Thymus (tissue), 11 donors: ENCODE data around the gene RASA3. TPM values are rescaled to one million over a fixed set of nuclear protein-coding genes. Genes with fewer than 3 reads are reported as not detected.

Source experiments
- DNase-seq, 9 donors: peaks; one replicate each; pipeline ENCODE4 v3.0.0-alpha.2; 2013; ENCODE audit warnings: low spot score in 9 of 9, low read depth in 6 of 9, missing footprints in 1 of 9
- H3K27ac ChIP-seq, 2 donors: one replicate each; pipeline ENCODE4 v1.5.1; 2013; ENCODE audit warnings: control low read depth in 1 of 2, low read depth in 1 of 2, low read length in 1 of 2, mild to moderate bottlenecking in 1 of 2, moderate library complexity in 1 of 2
- H3K27me3 ChIP-seq, 2 donors: one replicate each; pipeline ENCODE4 v1.5.1; 2013; ENCODE audit warnings: low read length in 1 of 2; ENCODE audit not compliant: control insufficient read depth in 2 of 2, insufficient read depth in 1 of 2
- H3K36me3 ChIP-seq, 2 donors: one replicate each; pipeline ENCODE4 v1.5.1; 2013; ENCODE audit warnings: low read length in 1 of 2, mild to moderate bottlenecking in 1 of 2, moderate library complexity in 1 of 2; ENCODE audit not compliant: control insufficient read depth in 2 of 2, insufficient read depth in 2 of 2
- H3K4me1 ChIP-seq, 2 donors: one replicate each; pipeline ENCODE4 v1.5.1; 2013; ENCODE audit warnings: low read length in 2 of 2; ENCODE audit not compliant: control insufficient read depth in 2 of 2, insufficient read depth in 2 of 2
- H3K4me3 ChIP-seq, 2 donors: one replicate each; pipeline ENCODE4 v1.5.1; 2013; ENCODE audit warnings: low read length in 2 of 2, control low read depth in 1 of 2, mild to moderate bottlenecking in 1 of 2
- H3K9me3 ChIP-seq, 2 donors: one replicate each; pipeline ENCODE4 v1.5.1; 2013; ENCODE audit warnings: low read length in 1 of 2, mild to moderate bottlenecking in 1 of 2; ENCODE audit not compliant: control insufficient read depth in 2 of 2, insufficient read depth in 1 of 2
- WGBS: extraction: QIAGEN DNeasy Blood & Tissue Kit; methylation state at CpG from one replicate; pipeline ENCODE4 v1.1.7; 2013; 5-methylcytosine and 5-hydroxymethylcytosine counted together
- polyA plus RNA-seq: library from polyadenylated mRNA; stranded (reverse); fragments of 200-250 nt; gene quantifications from one replicate; pipeline ENCODE4 v1.2.3, GENCODE V29; 2013
- total RNA-seq: library from RNA; stranded (reverse); fragments of 120-200 nt; gene quantifications from one replicate; pipeline ENCODE4 v1.2.4, GENCODE V29; 2013
- donor health status: healthy.

The RASA3 gene
- total and polyA plus RNA-seq, 2 donors = 23.8 to 25.1 TPM

GRCh38 chr13:114067381-114067885 is 65.0 kb downstream of the RASA3 start:
- DNase-seq = peak in 1 of 9 donors; percentile 57
- 13% methylated on average over 9 of the region's 9 CpGs for WGBS
- Histone ChIP-seq H3K27me3 (no peaks in the 10 kb centered on the region), H3K9me3 (no peaks in the 10 kb centered on the region), H3K4me3 (no peak overlapping the region), H3K36me3 (peaks cover 3 to 15% of the 10 kb centered on the region in 2 donors), H3K27ac (peak overlapping the region; percentile 58 to 82), H3K4me1 (peaks cover 33 to 52% of the 10 kb centered on the region in 2 donors)

GRCh38 chr13:114066956-114067355 is 65.5 kb downstream of the RASA3 start:
- WGBS = 53% methylated on average over 7 of the region's 7 CpGs
- Histone ChIP-seq H3K27me3 (no peaks in the 10 kb centered on the region), H3K27ac (peak overlapping the region; percentile 49 to 82), H3K9me3 (no peaks in the 10 kb centered on the region), H3K4me3 (no peak overlapping the region), H3K36me3 (peaks cover 3 to 13% of the 10 kb centered on the region in 2 donors), H3K4me1 (peaks cover 33 to 52% of the 10 kb centered on the region in 2 donors)
- no peak for DNase-seq

- DNase-seq = peak in 4 of 9 donors; percentile 27 to 67 (median 36)
- H3K36me3 ChIP-seq = peaks cover under 1 to 6% of the 10 kb centered on the region in 2 donors
- no peaks in the 10 kb centered on the region for H3K27me3 ChIP-seq
- peak overlapping the region; percentile 82 to 91 for H3K27ac ChIP-seq
- peak overlapping the region in 1 of 2 donors; percentile 30 for H3K4me3 ChIP-seq
- no peaks in the 10 kb centered on the region for H3K9me3 ChIP-seq
- 56% methylated on average over 35 of the region's 35 CpGs for WGBS
- peaks cover 33 to 53% of the 10 kb centered on the region in 2 donors for H3K4me1 ChIP-seq
These were observed 66.3 kb downstream of the RASA3 start for GRCh38 chr13:114065926-114066774.

GRCh38 chr13:114065141-114065925 is 67.1 kb downstream of the RASA3 start:
- Histone ChIP-seq H3K4me3 (peak overlapping the region; percentile 30 to 32), H3K36me3 (peaks cover 3 to 6% of the 10 kb centered on the region in 2 donors), H3K27ac (peak overlapping the region; percentile 82 to 91), H3K9me3 (no peaks in the 10 kb centered on the region), H3K4me1 (peaks cover 33 to 56% of the 10 kb centered on the region in 2 donors), H3K27me3 (no peaks in the 10 kb centered on the region)
- peak in 5 of 9 donors; percentile 40 to 80 (median 41) for DNase-seq
- WGBS = 23% methylated on average over 25 of the region's 25 CpGs

- Histone ChIP-seq H3K27ac (peak overlapping the region; percentile 82 to 91), H3K9me3 (no peaks in the 10 kb centered on the region), H3K4me3 (no peak overlapping the region), H3K36me3 (peaks cover 3 to 6% of the 10 kb centered on the region in 2 donors), H3K27me3 (no peaks in the 10 kb centered on the region), H3K4me1 (peaks cover 33 to 64% of the 10 kb centered on the region in 2 donors)
- no peak for DNase-seq
- 85% methylated on average over 20 of the region's 20 CpGs for WGBS
These were observed 67.8 kb downstream of the RASA3 start for GRCh38 chr13:114064450-114065140.

GRCh38 chr13:114063545-114064449 is 68.6 kb downstream of the RASA3 start:
- 84% methylated on average over 22 of the region's 22 CpGs for WGBS
- Histone ChIP-seq H3K27ac (peak overlapping the region; percentile 82 to 91), H3K36me3 (peaks cover 3 to 6% of the 10 kb centered on the region in 2 donors), H3K27me3 (no peaks in the 10 kb centered on the region), H3K9me3 (no peaks in the 10 kb centered on the region), H3K4me1 (peaks cover 33 to 67% of the 10 kb centered on the region in 2 donors), H3K4me3 (no peak overlapping the region)
- no peak for DNase-seq

GRCh38 chr13:114062754-114063153 is 69.7 kb downstream of the RASA3 start:
- 92% methylated on average over 16 of the region's 16 CpGs for WGBS

GRCh38 chr13:114062341-114062740 is 70.1 kb downstream of the RASA3 start:
- Histone ChIP-seq H3K4me1 (peaks cover 30 to 66% of the 10 kb centered on the region in 2 donors), H3K27ac (no peak overlapping the region), H3K27me3 (no peaks in the 10 kb centered on the region), H3K9me3 (no peaks in the 10 kb centered on the region), H3K4me3 (no peak overlapping the region), H3K36me3 (peaks cover 6% of the 10 kb centered on the region in 2 donors)
- DNase-seq = no peak
- WGBS = 98% methylated on average over 34 of the region's 34 CpGs

More at GRCh38 chr13:114062754-114063153, 69.7 kb downstream of the RASA3 start:
- Histone ChIP-seq H3K4me1 (peaks cover 30 to 66% of the 10 kb centered on the region in 2 donors), H3K4me3 (no peak overlapping the region), H3K27ac (no peak overlapping the region), H3K27me3 (no peaks in the 10 kb centered on the region), H3K36me3 (peaks cover 3 to 6% of the 10 kb centered on the region in 2 donors), H3K9me3 (no peaks in the 10 kb centered on the region)
- no peak for DNase-seq
